Neutrophil (primary cell): ENCODE data around the gene KIAA1586.

Experiments
- H3K27ac ChIP-seq: fragments of 200-600 bp; sonication (generic); 2 replicates; pipeline ENCODE4 v1.5.1; 2016; ENCODE audit warnings: mild to moderate bottlenecking, moderate library complexity
- H3K27me3 ChIP-seq: fragments of 200-600 bp; sonication (generic); 2 replicates; pipeline ENCODE4 v1.6.0; 2016; ENCODE audit warnings: mild to moderate bottlenecking
- H3K36me3 ChIP-seq: fragments of 200-600 bp; sonication (generic); 2 replicates; pipeline ENCODE4 v1.5.1; 2017
- H3K4me1 ChIP-seq, 2 experiments: fragments of 200-600 bp in 1 of 2; sonication (generic) in 1 of 2; 1 replicate in 1 of 2; 2 replicates in 1 of 2; pipeline versions ENCODE4 v1.5.1 to v1.6.1; 2013 to 2016; ENCODE audit warnings: low read depth in 1 of 2, low read length in 1 of 2, mild to moderate bottlenecking in 1 of 2, moderate library complexity in 1 of 2; ENCODE audit not compliant: control insufficient read depth in 1 of 2, insufficient read depth in 1 of 2
- H3K4me3 ChIP-seq, 2 experiments: fragments of 200-600 bp in 1 of 2; sonication (generic) in 1 of 2; 1 replicate in 1 of 2; 2 replicates in 1 of 2; pipeline ENCODE4 v1.5.1; 2013 to 2016; ENCODE audit warnings: low read depth in 1 of 2, low read length in 1 of 2, mild to moderate bottlenecking in 1 of 2, moderate library complexity in 1 of 2
- H3K9me3 ChIP-seq: fragments of 200-600 bp; sonication (generic); 2 replicates; pipeline ENCODE4 v1.5.1; 2016
- CTCF ChIP-seq: fragments of 200-600 bp; sonication (generic); IDR thresholded peaks from 2 replicates; pipeline ENCODE4 v1.5.1; 2016; ENCODE audit warnings: antibody characterized with exemption

KIAA1586 gene

GRCh38 chr6:57024775-57025174 is 21.7 kb upstream of the KIAA1586 start:
- no peak overlapping the region for H3K27ac ChIP-seq
- no peak for TF ChIP-seq CTCF
- no peaks in the 10 kb centered on the region for H3K27me3 ChIP-seq
- no peak overlapping the region for H3K4me3 ChIP-seq
- H3K36me3 ChIP-seq, result no peaks in the 10 kb centered on the region
- no peaks in the 10 kb centered on the region for H3K9me3 ChIP-seq
- no peaks in the 10 kb centered on the region for H3K4me1 ChIP-seq

- H3K4me3 ChIP-seq, result no peak overlapping the region
- H3K36me3 ChIP-seq, result no peaks in the 10 kb centered on the region
- no peak for TF ChIP-seq CTCF
- H3K27me3 ChIP-seq, result no peaks in the 10 kb centered on the region
- H3K27ac ChIP-seq, result no peak overlapping the region
- H3K9me3 ChIP-seq, result no peaks in the 10 kb centered on the region
- H3K4me1 ChIP-seq, result no peaks in the 10 kb centered on the region
Observed at GRCh38 chr6:57026001-57026400, 20.5 kb upstream of the KIAA1586 start.

GRCh38 chr6:57027301-57027700 is 19.2 kb upstream of the KIAA1586 start:
- TF ChIP-seq CTCF, result no peak
- no peaks in the 10 kb centered on the region for H3K27me3 ChIP-seq
- H3K4me3 ChIP-seq, result no peak overlapping the region
- H3K27ac ChIP-seq, result no peak overlapping the region
- H3K36me3 ChIP-seq, result no peaks in the 10 kb centered on the region
- H3K4me1 ChIP-seq, result no peaks in the 10 kb centered on the region
- H3K9me3 ChIP-seq, result no peaks in the 10 kb centered on the region

DNA sequence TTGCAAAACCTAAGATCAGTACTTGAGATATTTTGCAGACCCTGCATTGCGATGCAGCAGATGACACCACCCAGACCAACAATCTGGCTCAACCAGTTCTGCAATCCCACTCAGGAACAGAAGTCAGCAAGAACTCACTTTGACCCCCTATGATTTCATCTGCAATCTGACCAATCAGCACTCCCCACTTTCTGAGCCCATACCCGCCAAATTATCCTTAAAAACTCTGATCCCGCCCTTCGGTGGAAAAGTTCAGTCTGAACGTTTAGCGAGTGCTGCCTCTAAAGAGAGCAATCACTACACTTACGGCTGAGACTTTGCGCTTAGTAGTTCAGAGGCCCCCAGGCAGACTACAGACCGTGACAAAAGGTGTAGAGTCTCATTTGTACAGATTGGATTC is 17.3 kb upstream of the KIAA1586 start:
- no peak for TF ChIP-seq CTCF

DNA sequence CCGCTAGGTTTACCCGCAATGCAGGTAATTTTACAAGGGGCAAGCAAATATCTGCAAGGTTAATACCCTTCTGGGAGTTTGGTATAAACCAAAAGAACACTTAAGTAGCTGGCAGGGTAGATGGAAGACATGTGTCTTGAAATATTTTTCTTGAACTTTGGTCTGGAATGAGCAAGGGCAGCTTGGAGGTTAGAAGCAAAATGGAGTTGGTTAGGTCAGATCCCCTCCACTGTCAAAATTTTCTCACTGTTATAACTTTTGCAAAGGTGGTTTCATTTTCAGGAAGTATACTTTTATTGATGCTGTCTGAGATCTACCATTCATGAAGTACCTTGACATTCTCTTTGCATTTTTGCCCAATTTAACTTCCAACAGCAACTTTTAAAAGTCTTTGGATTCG is 13.3 kb upstream of the KIAA1586 start:
- H3K27me3 ChIP-seq, result no peaks in the 10 kb centered on the region
- H3K36me3 ChIP-seq, result no peaks in the 10 kb centered on the region
- H3K27ac ChIP-seq, result no peak overlapping the region
- H3K9me3 ChIP-seq, result no peaks in the 10 kb centered on the region
- TF ChIP-seq CTCF, result no peak
- H3K4me1 ChIP-seq, result no peaks in the 10 kb centered on the region
- no peak overlapping the region for H3K4me3 ChIP-seq

More for the DNA sequence above, 17.3 kb upstream of the KIAA1586 start:
- Histone ChIP-seq H3K9me3 (no peaks in the 10 kb centered on the region), H3K36me3 (no peaks in the 10 kb centered on the region), H3K4me3 (no peak overlapping the region), H3K27ac (no peak overlapping the region), H3K4me1 (no peaks in the 10 kb centered on the region), H3K27me3 (no peaks in the 10 kb centered on the region)

DNA sequence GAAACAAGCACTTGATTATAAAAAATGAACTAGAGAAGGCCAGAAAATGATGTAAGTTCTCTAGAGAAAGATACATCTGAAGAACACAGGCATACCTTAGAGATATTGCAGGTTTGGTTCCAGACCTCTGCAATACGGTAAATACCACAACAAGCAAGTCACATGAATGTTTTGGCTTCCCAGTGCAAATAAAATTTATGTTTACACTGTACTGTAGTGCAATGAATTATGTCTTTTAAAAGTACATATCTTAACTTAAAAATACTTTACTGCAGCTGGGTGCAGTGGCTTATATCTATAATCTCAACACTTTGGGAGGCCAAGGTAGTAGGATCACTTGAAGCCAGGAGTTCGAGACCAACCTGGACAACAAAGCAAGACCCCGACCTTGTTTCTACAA is 10.9 kb upstream of the KIAA1586 start:
- TF ChIP-seq CTCF, result no peak
- no peaks in the 10 kb centered on the region for H3K36me3 ChIP-seq
- H3K4me3 ChIP-seq, result no peak overlapping the region
- no peak overlapping the region for H3K27ac ChIP-seq
- no peaks in the 10 kb centered on the region for H3K4me1 ChIP-seq
- no peaks in the 10 kb centered on the region for H3K27me3 ChIP-seq
- no peaks in the 10 kb centered on the region for H3K9me3 ChIP-seq
